Cardiac septum (tissue), 1 donor: Measurements from ENCODE around the gene IQCF5. TPM values are rescaled to one million over a fixed set of nuclear protein-coding genes. Genes with fewer than 3 reads are reported as not detected.
"Not testable (repeated sequence)": the region's sequence is repeated elsewhere in the genome, so short reads cannot be mapped to it uniquely, and the experiment has no call there.

Experiments
- DNase-seq: peaks from one replicate; pipeline ENCODE4 v3.0.0-alpha.2; 2020; ENCODE audit warnings: low spot score
- intact Hi-C: fragments of 100-400 bp; cut with DNase I; formaldehyde crosslinking; loops from one replicate; pipeline ENCODE4 v1.14.0; 2022
- total RNA-seq: library from RNA; stranded (reverse); fragmentation: NEBNext Ultra II Directional; extraction: Animal tissue kit (Norgen Biotek cat#: 25700); gene quantifications from one replicate; pipeline ENCODE4 v1.2.1, GENCODE V29; 2021
- donor health status: DM: no; HTN: no; CAD: no.

Gene IQCF5
- total RNA-seq, 1 donor from 2014 or later = not detected

DNA sequence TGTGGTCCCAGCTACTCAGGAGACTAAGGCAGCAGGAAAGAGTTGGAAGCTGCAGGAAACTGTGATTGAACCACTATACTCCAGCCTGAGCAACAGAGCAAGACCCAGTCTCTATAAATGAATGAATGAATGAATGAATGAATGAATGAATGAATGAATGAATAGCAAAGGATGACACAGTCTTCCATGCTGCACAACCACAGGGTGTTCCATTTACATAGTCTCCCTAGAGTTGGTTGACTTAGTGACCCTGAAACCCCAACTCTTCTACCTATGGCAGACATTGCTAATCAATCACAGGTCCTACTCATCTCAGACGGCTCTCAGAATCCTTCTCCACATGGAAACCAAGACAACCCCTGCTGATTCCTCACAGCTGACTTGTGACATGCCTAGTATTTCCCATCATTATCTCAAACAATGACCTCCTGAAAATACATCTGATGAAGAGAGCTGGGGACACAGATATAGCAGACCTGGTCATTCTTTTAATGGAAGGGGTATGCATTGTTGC is 2.1 kb downstream of the IQCF5 start:
- intact Hi-C loops = no loop called here
- no peak for DNase-seq

DNA sequence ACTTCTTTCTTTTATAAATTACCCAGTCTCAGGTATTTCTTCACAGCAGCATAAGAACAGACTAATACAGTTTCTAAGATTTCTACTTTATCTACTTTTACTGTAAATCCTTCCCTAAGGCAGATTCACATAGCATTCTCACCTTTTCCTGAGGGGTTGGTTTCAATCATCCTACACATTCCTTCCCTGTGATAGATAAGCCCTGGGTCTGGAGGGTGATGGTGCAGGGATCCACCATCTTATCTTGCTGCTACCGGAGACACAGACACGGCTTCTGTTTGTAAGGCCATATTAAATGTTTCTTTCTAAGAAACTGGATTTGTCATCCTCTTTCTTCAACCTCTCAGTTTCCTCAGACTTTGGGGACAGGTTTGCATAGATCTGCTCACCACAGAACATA is 6.1 kb downstream of the IQCF5 start:
- DNase-seq = no peak
- intact Hi-C loops = no loop called here

DNA sequence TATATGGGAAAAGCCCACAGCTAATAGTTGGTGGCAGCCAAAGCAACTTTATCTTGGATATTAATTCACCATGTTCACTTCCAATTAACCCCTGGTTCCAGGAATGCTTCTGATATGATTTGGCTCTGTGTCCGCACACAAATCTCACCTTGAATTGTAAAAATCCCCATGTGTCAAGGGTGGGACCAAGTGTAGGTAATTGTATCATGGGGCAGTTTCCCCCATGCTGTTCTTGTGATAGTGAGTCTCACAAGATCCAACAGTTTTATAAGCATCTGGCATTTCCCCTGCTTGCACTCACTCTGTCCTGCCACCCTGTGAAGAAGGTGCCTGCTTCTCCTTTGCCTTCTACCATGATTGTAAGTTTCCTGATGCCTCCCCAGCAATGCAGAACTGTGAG is 6.5 kb downstream of the IQCF5 start:
- intact Hi-C loops, DNase-seq: not testable (repeated sequence)

DNA sequence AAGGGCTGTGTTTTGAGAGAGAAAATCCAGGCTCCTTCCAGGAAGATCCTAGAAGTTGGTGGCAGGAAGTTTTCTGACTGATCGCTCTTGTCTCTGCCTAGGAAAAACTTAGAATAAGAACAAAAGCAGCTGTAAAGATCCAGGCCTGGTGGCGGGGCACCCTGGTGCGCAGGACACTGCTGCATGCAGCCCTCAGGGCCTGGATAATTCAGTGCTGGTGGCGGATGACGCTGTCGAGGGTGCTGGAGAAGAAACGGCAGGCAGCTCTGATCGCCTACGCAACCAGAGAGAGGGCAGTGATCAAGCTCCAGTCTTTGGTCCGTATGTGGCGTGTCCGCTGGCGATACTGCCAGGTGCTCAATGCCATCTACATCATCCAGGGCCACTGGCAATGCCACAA is 12.5 kb downstream of the IQCF5 start:
- intact Hi-C loops = no loop called here
- no peak for DNase-seq

DNA sequence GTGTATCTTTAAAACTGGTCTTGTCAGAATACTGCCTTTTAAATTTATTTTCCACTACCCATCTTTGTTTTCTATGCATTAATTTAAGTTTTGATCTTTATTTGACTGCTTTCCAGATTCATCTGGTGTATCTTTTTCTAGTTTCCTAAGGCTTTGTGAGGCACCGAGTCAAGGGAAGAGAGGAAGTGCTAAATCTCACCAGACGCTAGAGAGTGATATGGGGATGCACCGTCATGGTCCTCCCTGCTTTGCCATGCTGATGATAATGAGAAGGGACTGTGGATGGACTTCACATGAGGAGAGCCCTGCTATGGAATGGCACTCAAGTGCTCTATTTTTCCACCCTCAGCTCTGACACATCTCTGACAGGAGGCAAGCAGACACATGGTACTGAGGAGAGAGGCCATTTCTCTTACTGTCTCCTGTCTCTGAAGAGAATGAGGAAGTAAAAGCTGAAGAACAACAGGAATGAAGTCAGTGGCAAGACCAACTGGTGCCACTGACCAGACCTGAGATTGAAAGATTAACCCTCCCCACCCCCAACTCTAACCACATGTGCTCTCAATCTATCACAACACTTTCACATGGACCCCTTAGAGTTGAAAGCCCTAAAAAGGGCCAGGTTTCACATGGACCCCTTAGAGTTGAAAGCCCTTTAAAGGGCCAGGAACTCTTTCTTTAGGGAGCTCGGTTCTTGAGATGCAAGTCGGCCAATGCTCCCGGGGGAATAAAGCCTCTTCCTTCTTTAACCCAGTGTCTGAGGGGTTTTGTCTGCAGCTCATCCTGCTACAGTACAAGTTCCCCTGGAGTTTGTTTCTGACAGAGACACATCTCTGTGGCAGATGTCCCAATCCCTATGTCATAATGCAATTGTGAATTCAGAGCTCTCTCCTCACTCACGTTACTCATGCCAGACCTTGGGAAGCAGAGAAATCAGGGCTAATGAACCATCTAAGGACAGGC is 14.4 kb downstream of the IQCF5 start, which contains the start of gene IQCF2:
Gene IQCF2 (plus strand): TSS at position 913 of the 963 bp plus-strand sequence. CDS start 52 bp downstream, outside the sequence.
- intact Hi-C loops = no loop called here
- DNase-seq = no peak

DNA sequence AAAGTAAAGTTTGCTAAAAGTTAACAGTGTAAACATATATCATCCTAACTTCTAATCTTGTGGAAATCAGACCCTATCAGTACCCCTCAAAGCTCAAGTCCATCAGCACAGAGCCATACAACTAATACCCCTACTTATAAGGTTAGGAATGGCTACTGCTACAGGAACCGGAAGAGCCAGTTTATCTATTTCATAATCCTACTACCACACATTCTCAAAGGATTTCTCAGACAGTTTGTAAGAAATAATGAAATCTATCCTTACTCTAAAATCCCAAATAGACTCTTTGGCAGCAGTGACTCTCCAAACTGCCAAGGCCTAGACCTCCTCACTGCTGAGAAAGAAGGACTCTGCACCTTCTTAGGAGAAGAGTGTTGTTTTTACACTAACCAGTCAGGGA is 20.0 kb downstream of the IQCF5 start:
- intact Hi-C loops = not testable (repeated sequence)

DNA sequence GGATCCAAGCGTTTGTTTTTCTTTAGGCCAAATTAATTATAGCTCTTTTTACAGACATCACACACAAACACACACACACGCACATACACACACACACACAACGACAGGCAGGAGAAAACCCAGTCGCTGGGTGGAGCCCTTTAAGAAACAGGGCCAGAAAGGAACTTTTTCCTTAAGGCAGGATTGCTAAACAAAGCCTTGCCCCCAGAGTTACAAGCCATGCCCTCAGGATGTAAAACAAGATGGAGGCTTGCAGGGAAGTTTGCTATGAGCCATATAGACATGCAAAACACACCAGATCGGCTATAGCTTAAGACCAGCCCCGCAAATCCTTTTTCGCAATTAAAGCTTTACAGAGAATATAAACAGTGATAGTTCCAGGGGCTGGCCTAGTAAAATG is 30.3 kb downstream of the IQCF5 start:
- no peak for DNase-seq

More for the DNA sequence above, 20.0 kb downstream of the IQCF5 start:
- DNase-seq = not testable (repeated sequence)

DNA sequence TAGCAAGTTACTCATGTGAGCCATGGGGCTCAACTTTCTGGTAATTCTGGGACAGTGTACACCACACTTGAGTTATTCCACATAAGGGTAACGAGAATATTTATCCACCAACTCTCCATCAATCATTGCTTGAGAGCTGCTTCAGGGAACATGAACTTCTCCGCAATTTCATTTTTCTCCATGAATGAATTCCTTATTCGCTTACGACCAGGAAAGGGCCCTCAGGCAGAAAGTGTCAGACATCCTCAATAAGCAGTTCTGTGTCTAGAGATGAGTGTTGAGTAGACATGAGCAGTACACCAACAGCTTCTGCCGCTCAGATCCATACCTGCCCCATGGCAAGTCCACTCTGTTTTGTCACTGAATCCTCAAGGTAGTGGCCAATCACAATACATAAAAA is 38.8 kb downstream of the IQCF5 start:
- intact Hi-C loops = no loop called here
- DNase-seq = no peak

More for the DNA sequence above, 30.3 kb downstream of the IQCF5 start:
- intact Hi-C loops = no loop called here

DNA sequence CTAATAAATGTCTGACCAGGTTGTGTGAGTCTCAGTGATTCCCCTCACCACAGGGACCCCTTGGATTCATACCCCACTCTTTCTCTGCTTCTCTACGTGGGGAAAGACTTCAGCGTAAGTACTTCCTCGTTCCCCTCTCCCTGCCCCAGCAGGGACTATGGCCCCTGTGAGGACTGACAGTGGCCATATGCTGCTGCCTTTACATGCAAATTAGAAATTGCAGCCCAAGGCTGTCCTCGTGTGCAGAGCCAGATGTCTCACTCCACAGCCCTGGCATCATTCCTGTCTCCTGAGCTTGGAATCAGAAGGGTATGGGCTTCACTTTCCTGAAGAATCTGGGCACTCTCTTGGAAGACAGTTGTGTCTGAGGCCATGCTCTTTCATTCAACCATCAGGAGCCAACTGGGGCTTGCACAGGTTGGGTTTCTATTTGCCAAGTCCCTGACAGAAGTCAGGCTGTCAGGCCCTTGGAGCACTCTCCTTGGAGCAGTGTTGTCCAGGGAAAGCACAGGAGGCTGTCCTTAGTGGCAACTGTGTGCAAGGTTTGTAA is 44.5 kb downstream of the IQCF5 start:
- no peak for DNase-seq
- intact Hi-C loops = no loop called here

DNA sequence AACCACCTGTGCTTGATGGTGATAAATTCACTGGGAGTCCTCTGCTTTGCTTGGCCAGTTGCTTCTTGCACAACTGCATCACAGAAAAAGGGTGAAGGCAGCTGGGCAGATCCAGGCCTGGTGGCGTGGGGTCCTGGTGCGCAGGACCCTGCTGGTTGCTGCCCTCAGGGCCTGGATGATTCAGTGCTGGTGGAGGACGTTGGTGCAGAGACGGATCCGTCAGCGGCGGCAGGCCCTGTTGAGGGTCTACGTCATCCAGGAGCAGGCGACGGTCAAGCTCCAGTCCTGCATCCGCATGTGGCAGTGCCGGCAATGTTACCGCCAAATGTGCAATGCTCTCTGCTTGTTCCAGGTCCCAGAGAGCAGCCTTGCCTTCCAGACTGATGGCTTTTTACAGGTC is 45.1 kb downstream of the IQCF5 start:
- intact Hi-C loops = no loop called here
- no peak for DNase-seq

DNA sequence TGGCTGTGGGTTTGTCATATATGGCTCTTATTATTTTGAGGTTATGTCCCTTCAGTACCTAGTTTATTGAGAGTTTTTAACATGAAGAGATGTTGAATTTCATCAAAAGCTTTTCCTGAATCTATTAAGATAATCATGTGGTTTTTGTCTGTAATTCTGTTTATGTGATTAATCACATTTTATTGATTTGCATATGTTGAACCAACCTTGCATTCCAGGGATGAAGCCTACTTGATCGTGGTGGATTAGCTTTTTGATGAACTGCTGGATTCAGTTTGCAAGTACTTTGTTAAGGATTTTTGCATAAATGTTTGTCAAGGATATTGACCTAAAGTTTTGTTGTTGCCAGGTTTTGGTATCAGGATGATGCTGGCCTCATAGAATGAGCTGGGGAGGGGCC is 47.1 kb downstream of the IQCF5 start:
- DNase-seq = no peak
- intact Hi-C loops = no loop called here

Other genes starting within 250 kb of the IQCF5 start
- gene TEX264, start 204.3 kb downstream of the IQCF5 start, total RNA-seq = 28.8 TPM
- gene GRM2, start 168.5 kb downstream of the IQCF5 start, total RNA-seq = 0.30 TPM
- not detected for gene IQCF6, start 96.4 kb downstream of the IQCF5 start, total RNA-seq
- not detected for gene IQCF2, start 14.0 kb downstream of the IQCF5 start, total RNA-seq
- not detected for gene IQCF1, start 27.8 kb upstream of the IQCF5 start, total RNA-seq
- 9.7 TPM for gene RRP9, start 66.3 kb upstream of the IQCF5 start, total RNA-seq
- gene PARP3, start 66.8 kb upstream of the IQCF5 start, total RNA-seq = 15.2 TPM
- gene GPR62, start 79.8 kb upstream of the IQCF5 start, total RNA-seq = 0.16 TPM
- 91.4 TPM for gene PCBP4, start 91.9 kb upstream of the IQCF5 start, total RNA-seq
- gene ABHD14B, start 98.4 kb upstream of the IQCF5 start, total RNA-seq = 13.6 TPM
- 12.5 TPM for gene ABHD14A, start 99.5 kb upstream of the IQCF5 start, total RNA-seq
- gene ACY1, start 107.9 kb upstream of the IQCF5 start, total RNA-seq = 20.3 TPM
- gene RPL29, start 120.3 kb upstream of the IQCF5 start, total RNA-seq = 466 TPM
- gene DUSP7, start 181.0 kb upstream of the IQCF5 start, total RNA-seq = 21.2 TPM